HepG2 (cell line): Measurements from ENCODE around the gene C2orf78. TPM values are rescaled to one million over a fixed set of nuclear protein-coding genes. Genes with fewer than 3 reads are reported as not detected.

Experiments used
- ATAC-seq: fragments of 200-7000 bp; cut with Tn5 transposase; 3 replicates; pipeline ENCODE4 v1.9.1; 2020; ENCODE audit warnings: mild to moderate bottlenecking, moderate library complexity
- BruUV-seq: library from RNA; stranded (reverse); fragments of 400-500 nt; replicated peaks from 2 replicates; lab custom pipeline; 2021; lab: Mats Ljungman, UMichigan
- CTCF ChIA-PET: fragments of 300-600 bp; formaldehyde crosslinking; extraction: SDS; loops from one replicate; lab custom pipeline; 2021; ENCODE audit warnings: low total read pairs, inconsistent platforms, low intra/inter-chr PET ratio; lab: Yijun Ruan, JAX
- POLR2A ChIA-PET: fragments of 350-600 bp; sonication (Branson Sonifier 250); formaldehyde crosslinking; loops from one replicate; lab custom pipeline; 2020; ENCODE audit warnings: antibody characterized with exemption, inconsistent platforms; lab: Yijun Ruan, JAX
- DNase-seq: peaks from one replicate; pipeline ENCODE4 v3.0.0-alpha.2; 2015; ENCODE audit warnings: low spot score
- FAIRE-seq: peaks from 3 replicates; lab custom pipeline; 2011; peaks lifted over from hg19 to GRCh38; lab: Jason Lieb, UNC
- H2AFZ ChIP-seq: one replicate; pipeline ENCODE4 v1.6.1; 2011; ENCODE audit warnings: low read length, inconsistent platforms
- H3K27ac ChIP-seq: fragments of 300-600 bp; 3 replicates; pipeline ENCODE4 v1.8.0; 2011; ENCODE audit warnings: mixed run types, mild to moderate bottlenecking, mixed read lengths, low read length, inconsistent platforms; ENCODE audit not compliant: insufficient read depth; ENCODE audit errors: extremely low read length
- H3K27me3 ChIP-seq, 2 experiments: fragments of 200-600 bp in 1 of 2; 2 replicates in 1 of 2; 3 replicates in 1 of 2; pipeline versions ENCODE4 v1.6.0 to v1.8.0; 2011; ENCODE audit warnings: low read length in 2 of 2, mild to moderate bottlenecking in 2 of 2, moderate library complexity in 2 of 2, inconsistent platforms in 1 of 2; ENCODE audit not compliant: insufficient read depth in 2 of 2, control insufficient read depth in 1 of 2
- H3K36me3 ChIP-seq, 2 experiments: fragments of 200-600 bp in 1 of 2; replicated peaks in 1 of 2; 2 replicates in 1 of 2; 3 replicates in 1 of 2; pipeline versions ENCODE4 v1.5.1 to v1.8.0; 2011; ENCODE audit warnings: low read length in 2 of 2, inconsistent platforms in 1 of 2; ENCODE audit not compliant: insufficient read depth in 2 of 2, control insufficient read depth in 1 of 2
- H3K4me1 ChIP-seq: 2 replicates; pipeline ENCODE4 v1.5.1; 2012; ENCODE audit warnings: low read length, inconsistent platforms; ENCODE audit not compliant: insufficient read depth
- H3K4me2 ChIP-seq: 2 replicates; pipeline ENCODE4 v1.6.0; 2011; ENCODE audit warnings: low read depth, low read length, inconsistent platforms
- H3K4me3 ChIP-seq, 3 experiments: fragments of 200-600 bp in 1 of 3; sonication (generic), shearing (Covaris generic) in 1 of 3; replicated peaks in 1 of 3; 2 replicates each; pipeline ENCODE4 v1.5.1; 2011 to 2016; ENCODE audit warnings: low read length in 3 of 3, inconsistent platforms in 2 of 3, low read depth in 2 of 3, mild to moderate bottlenecking in 2 of 3, control low read depth in 1 of 3, mixed read lengths in 1 of 3; ENCODE audit not compliant: insufficient read depth in 1 of 3
- H3K79me2 ChIP-seq: one replicate; pipeline ENCODE4 v1.6.1; 2011; ENCODE audit warnings: low read length, inconsistent platforms; ENCODE audit not compliant: insufficient read depth
- H3K9ac ChIP-seq: 2 replicates; pipeline ENCODE4 v1.6.0; 2011; ENCODE audit warnings: mild to moderate bottlenecking, low read depth, low read length, inconsistent platforms; ENCODE audit not compliant: insufficient read depth
- H3K9me3 ChIP-seq: 2 replicates; pipeline ENCODE4 v1.5.1; 2012; ENCODE audit warnings: mild to moderate bottlenecking, low read length
- H4K20me1 ChIP-seq: 2 replicates; pipeline ENCODE4 v1.6.0; 2011; ENCODE audit warnings: inconsistent platforms, mild to moderate bottlenecking, low read length, moderate library complexity; ENCODE audit not compliant: insufficient read depth
- FLYWCH1 ChIP-seq: sonication (generic); formaldehyde crosslinking; IDR thresholded peaks from 2 replicates; pipeline ENCODE4 v1.8.1; 2023; ENCODE audit warnings: mild to moderate bottlenecking, missing genetic modification reagents
- IRF2 ChIP-seq: IDR thresholded peaks from 2 replicates; pipeline ENCODE4 v1.6.1; 2018; ENCODE audit warnings: missing genetic modification reagents, missing compliant biosample characterization
- JUND ChIP-seq: sonication (generic); formaldehyde crosslinking; IDR thresholded peaks from 2 replicates; pipeline ENCODE4 v1.8.0; 2022; ENCODE audit warnings: mild to moderate bottlenecking, missing genetic modification reagents
- MAFG ChIP-seq: sonication (generic); formaldehyde crosslinking; IDR thresholded peaks from 2 replicates; pipeline ENCODE4 v1.5.1; 2020; ENCODE audit warnings: mild to moderate bottlenecking, missing genetic modification reagents
- POLR2AphosphoS2 ChIP-seq: IDR thresholded peaks from 2 replicates; pipeline ENCODE4 v1.6.1; 2011; ENCODE audit warnings: low read depth, low read length, improper control_type of control experiment
- SPEN ChIP-seq: sonication (generic); formaldehyde crosslinking; IDR thresholded peaks from 2 replicates; pipeline ENCODE4 v1.5.1; 2020; ENCODE audit warnings: low read depth, mild to moderate bottlenecking, missing genetic modification reagents
- STAG1 ChIP-seq: sonication (generic); formaldehyde crosslinking; IDR thresholded peaks from 2 replicates; pipeline ENCODE4 v1.4.0; 2020; ENCODE audit warnings: missing genetic modification reagents
- TARDBP ChIP-seq: sonication (generic); formaldehyde crosslinking; IDR thresholded peaks from 2 replicates; pipeline ENCODE4 v1.8.0; 2022; ENCODE audit warnings: mild to moderate bottlenecking, missing genetic modification reagents
- TBX3 ChIP-seq: fragments of 450-650 bp; IDR thresholded peaks from 2 replicates; pipeline ENCODE4 v1.6.1; 2017; ENCODE audit warnings: antibody characterized with exemption, mild to moderate bottlenecking, inconsistent platforms, borderline replicate concordance
- THYN1 ChIP-seq: sonication (generic); formaldehyde crosslinking; IDR thresholded peaks from 2 replicates; pipeline ENCODE4 v1.8.1; 2023; ENCODE audit warnings: low read depth, mild to moderate bottlenecking, moderate library complexity, missing genetic modification reagents, borderline replicate concordance
- ZBTB26 ChIP-seq: IDR thresholded peaks from 2 replicates; pipeline ENCODE4 v1.6.1; 2016; ENCODE audit warnings: missing compliant biosample characterization, missing genetic modification reagents, borderline replicate concordance
- ZNF101 ChIP-seq: sonication (generic); formaldehyde crosslinking; IDR thresholded peaks from 2 replicates; pipeline ENCODE4 v1.4.0; 2020; ENCODE audit warnings: mild to moderate bottlenecking, low read depth, missing genetic modification reagents, borderline replicate concordance
- ZNF232 ChIP-seq: sonication (generic); formaldehyde crosslinking; IDR thresholded peaks from 2 replicates; pipeline ENCODE4 v1.4.0; 2020; ENCODE audit warnings: missing genetic modification reagents, borderline replicate concordance
- ZNF337 ChIP-seq: sonication (generic); formaldehyde crosslinking; IDR thresholded peaks from 2 replicates; pipeline ENCODE4 v1.5.1; 2020; ENCODE audit warnings: missing genetic modification reagents, low read depth, mild to moderate bottlenecking, borderline replicate concordance
- ZNF574 ChIP-seq: sonication (generic); formaldehyde crosslinking; IDR thresholded peaks from 2 replicates; pipeline ENCODE4 v1.4.0; 2020; ENCODE audit warnings: missing genetic modification reagents
- ZNF597 ChIP-seq: sonication (generic); formaldehyde crosslinking; IDR thresholded peaks from 2 replicates; pipeline ENCODE4 v1.5.0; 2020; ENCODE audit warnings: missing genetic modification reagents
- ZNF670 ChIP-seq: sonication (generic); formaldehyde crosslinking; IDR thresholded peaks from 2 replicates; pipeline ENCODE4 v1.8.0; 2022; ENCODE audit warnings: mild to moderate bottlenecking, missing genetic modification reagents, borderline replicate concordance
- ZNF816 ChIP-seq: sonication (generic); formaldehyde crosslinking; IDR thresholded peaks from 2 replicates; pipeline ENCODE4 v1.8.0; 2022; ENCODE audit warnings: missing genetic modification reagents, mild to moderate bottlenecking, borderline replicate concordance
- ZNF879 ChIP-seq: sonication (generic); formaldehyde crosslinking; IDR thresholded peaks from 2 replicates; pipeline ENCODE4 v1.8.1; 2023; ENCODE audit warnings: missing genetic modification reagents
- WGBS: methylation state at CpG from one replicate; pipeline ENCODE4 v1.1.6; 2017; ENCODE audit warnings: low lambda C conversion rate; 5-methylcytosine and 5-hydroxymethylcytosine counted together
- in situ Hi-C: cut with HindIII; loops from 2 replicates; pipeline ENCODE4 v1.10.0; 2017; ENCODE audit warnings: low pct_unique_long_range_greater_than_20kb; ENCODE audit not compliant: extremely low pct_ligation_motif_present
- intact Hi-C: fragments of 100-400 bp; cut with micrococcal nuclease; formaldehyde crosslinking; loops from one replicate; pipeline ENCODE4 v1.10.0; 2022; ENCODE audit not compliant: unreplicated experiment
- polyA plus RNA-seq, 8 experiments: library from polyadenylated mRNA; depleted of rRNA in 3 of 8; stranded (reverse) in 7 of 8; unstranded in 1 of 8; fragments of >200 nt; fragmentation: Illumina TruSeq in 4 of 8; extraction: Trizol in 4 of 8; gene quantifications; 2 replicates each; pipeline versions ENCODE4 v1.2.1 to v1.2.3, GENCODE V29; 2011 to 2016; ENCODE audit warnings: low read depth in 4 of 8, missing spikeins in 1 of 8, mixed read lengths in 1 of 8; ENCODE audit not compliant: insufficient read depth in 1 of 8
- total RNA-seq, 5 experiments: library from RNA; depleted of rRNA; stranded (reverse); fragments of >200 nt; fragmentation: Illumina TruSeq; extraction: Trizol; gene quantifications; 2 replicates each; pipeline ENCODE4 v1.2.3, GENCODE V29; 2016; ENCODE audit warnings: low read depth in 1 of 5

Gene C2orf78
- total and polyA plus RNA-seq, 2 of the 13 experiments (the other 11 are each of a cell fraction or from before 2014, with no cell fraction given) = not detected

GRCh38 chr2:73838889-73839534, 55.0 kb downstream of the C2orf78 start:
- BruUV-seq = no TSS peak
- intact Hi-C loops = no loop called here
- TF ChIP-seq ZNF232 (CRISPR knock-in tag) (no peak), ZBTB26 (no peak), MAFG (CRISPR knock-in tag) (no peak), FLYWCH1 (CRISPR knock-in tag) (no peak), TARDBP (CRISPR knock-in tag) (no peak), ZNF670 (no peak), ZNF337 (CRISPR knock-in tag) (no peak), IRF2 (CRISPR knock-in tag) (no peak), ZNF101 (CRISPR knock-in tag) (no peak), ZNF879 (CRISPR knock-in tag) (no peak), STAG1 (CRISPR knock-in tag) (no peak), ZNF574 (CRISPR knock-in tag) (no peak), SPEN (CRISPR knock-in tag) (no peak), THYN1 (no peak), TBX3 (no peak), ZNF816 (CRISPR knock-in tag) (no peak), POLR2AphosphoS2 (no peak), JUND (CRISPR knock-in tag) (no peak), ZNF597 (CRISPR knock-in tag) (no peak)
- Histone ChIP-seq H3K4me1 (peaks cover 26% of the 10 kb centered on the region), H3K36me3 (peaks cover 0 to 22% of the 10 kb centered on the region in 2 experiments; a peak in 4 of 5 replicates), H3K4me2 (no peak overlapping the region), H3K27ac (no peak overlapping the region), H4K20me1 (0 out of 2 replicates have a peak, but pooled peaks cover 3% of the 10 kb centered on the region), H3K4me3 (no peak overlapping the region), H2AFZ (no peak overlapping the region), H3K27me3 (no peaks in the 10 kb centered on the region), H3K9me3 (no peaks in the 10 kb centered on the region), H3K9ac (no peak overlapping the region), H3K79me2 (no peaks in the 10 kb centered on the region)
- no peak for FAIRE-seq
- in situ Hi-C loops = loop anchor here (25.0 kb wide), 1 partner anchor 298 kb away; the partner anchor contains the start of gene BOLA3
- ATAC-seq = no peak
- DNase-seq = no peak
- CTCF ChIA-PET = interaction anchor here (1.6 kb wide), 1 partner anchor 15 kb away, joined by 4 read pairs; no protein-coding TSS in a partner anchor
- 88% methylated on average over 2 of the region's 2 CpGs for WGBS
- POLR2A ChIA-PET = interaction anchor here (2.4 kb wide), 1 partner anchor 10 kb away, joined by 15 read pairs; the partner anchor contains the start of gene STAMBP
